Upper lobe of left lung (tissue), 4 donors: ENCODE results near the gene GBX2.

Experiments
- EP300 ChIP-seq, 4 donors: sonication (generic); formaldehyde crosslinking; IDR thresholded peaks; one replicate each; pipeline ENCODE4 v1.5.1; 2017; ENCODE audit warnings: antibody characterized with exemption in 4 of 4, control low read depth in 2 of 4
- POLR2A ChIP-seq, 4 donors: fragments of 450-650 bp; IDR thresholded peaks; one replicate each; pipeline ENCODE4 v1.5.1; 2016 to 2017; ENCODE audit warnings: antibody characterized with exemption in 4 of 4, mild to moderate bottlenecking in 2 of 4
- POLR2AphosphoS5 ChIP-seq, 2 donors: sonication (generic); formaldehyde crosslinking; IDR thresholded peaks; one replicate each; pipeline ENCODE4 v1.5.1; 2017; ENCODE audit warnings: antibody characterized with exemption in 2 of 2
- TF ChIP-seq, protein P1 (sequence below), 6 experiments: fragments of 450-650 bp in 4 of 6; fragments of 200-600 bp in 2 of 6; sonication (generic) in 2 of 6; IDR thresholded peaks; one replicate each; pipeline ENCODE4 v1.5.1; 2016 to 2019; ENCODE audit warnings: antibody characterized with exemption in 6 of 6

DNA sequence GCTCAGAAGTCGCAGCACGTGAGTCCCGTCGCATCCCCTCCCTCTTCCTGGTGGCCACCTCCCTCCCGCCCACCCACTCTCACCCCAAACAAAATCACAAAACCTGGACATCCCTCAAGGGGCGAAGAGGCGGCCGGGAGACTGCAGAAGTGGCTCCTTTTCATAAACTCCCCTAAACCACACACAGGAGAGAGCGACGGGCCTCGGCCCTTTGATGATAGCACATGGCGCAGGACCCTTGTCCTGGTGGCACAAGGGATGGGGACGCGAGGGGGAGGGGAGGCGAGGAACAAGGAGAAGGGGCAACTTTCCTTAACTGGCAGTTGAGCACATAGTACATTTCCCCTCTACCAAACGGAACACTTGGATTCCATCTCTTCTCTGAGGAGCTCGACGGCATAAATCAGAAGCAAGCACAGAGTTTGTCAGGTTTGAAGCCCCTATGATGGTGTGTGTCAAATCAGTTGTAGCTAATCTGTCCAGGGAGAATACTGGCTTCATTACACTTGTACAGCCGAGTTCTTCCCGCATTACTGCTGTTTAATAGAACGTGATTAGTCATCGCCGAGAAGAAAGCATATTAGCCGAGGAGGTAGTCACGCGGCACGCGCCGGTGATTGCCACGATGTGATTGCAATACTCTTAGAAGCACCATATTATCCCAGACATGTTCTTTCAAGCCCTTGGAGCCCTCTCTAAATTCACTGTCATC lies 43.8 kb downstream of the GBX2 start:
- TF ChIP-seq POLR2A (IDR thresholded peaks at IDR 0.05): no peak
- no peak for TF ChIP-seq POLR2AphosphoS5 (IDR thresholded peaks at IDR 0.05)
- TF ChIP-seq, protein P1, sequence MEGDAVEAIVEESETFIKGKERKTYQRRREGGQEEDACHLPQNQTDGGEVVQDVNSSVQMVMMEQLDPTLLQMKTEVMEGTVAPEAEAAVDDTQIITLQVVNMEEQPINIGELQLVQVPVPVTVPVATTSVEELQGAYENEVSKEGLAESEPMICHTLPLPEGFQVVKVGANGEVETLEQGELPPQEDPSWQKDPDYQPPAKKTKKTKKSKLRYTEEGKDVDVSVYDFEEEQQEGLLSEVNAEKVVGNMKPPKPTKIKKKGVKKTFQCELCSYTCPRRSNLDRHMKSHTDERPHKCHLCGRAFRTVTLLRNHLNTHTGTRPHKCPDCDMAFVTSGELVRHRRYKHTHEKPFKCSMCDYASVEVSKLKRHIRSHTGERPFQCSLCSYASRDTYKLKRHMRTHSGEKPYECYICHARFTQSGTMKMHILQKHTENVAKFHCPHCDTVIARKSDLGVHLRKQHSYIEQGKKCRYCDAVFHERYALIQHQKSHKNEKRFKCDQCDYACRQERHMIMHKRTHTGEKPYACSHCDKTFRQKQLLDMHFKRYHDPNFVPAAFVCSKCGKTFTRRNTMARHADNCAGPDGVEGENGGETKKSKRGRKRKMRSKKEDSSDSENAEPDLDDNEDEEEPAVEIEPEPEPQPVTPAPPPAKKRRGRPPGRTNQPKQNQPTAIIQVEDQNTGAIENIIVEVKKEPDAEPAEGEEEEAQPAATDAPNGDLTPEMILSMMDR (IDR thresholded peaks at IDR 0.05): no peak
- TF ChIP-seq EP300 (IDR thresholded peaks at IDR 0.05): no peak
